Measurements from ENCODE around the gene CUBN. TPM values are rescaled to one million over a fixed set of nuclear protein-coding genes. Genes with fewer than 3 reads are reported as not detected.

The CUBN gene
- total RNA-seq, 4 donors from 2014 or later, result 13.4 to 31.0 (median 19.7) TPM

DNA sequence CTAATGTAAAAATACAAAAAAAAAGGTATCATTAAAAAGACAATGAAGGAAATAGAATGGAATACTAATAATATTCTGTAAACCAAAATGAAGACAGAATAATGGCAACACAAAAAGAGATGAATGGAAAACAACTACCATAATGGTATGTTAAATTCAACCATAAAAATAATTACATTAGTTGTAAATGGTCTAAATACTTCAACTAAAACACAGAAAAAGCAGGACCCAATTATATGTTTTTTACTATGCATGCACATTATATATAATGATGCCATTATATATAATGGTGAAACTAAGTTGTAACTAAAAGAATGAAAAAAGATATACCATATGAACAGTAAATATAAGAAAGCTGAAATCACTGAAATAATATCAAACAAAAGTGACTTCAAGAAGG, 76.5 kb downstream of the CUBN start:
- no peak for DNase-seq
- Histone ChIP-seq H3K4me3 (replicated peaks in 1 of 3) (no peak overlapping the region), H3K36me3 (no peaks in the 10 kb centered on the region), H3K27ac (no peak overlapping the region), H3K4me1 (no peaks in the 10 kb centered on the region), H3K9me3 (no peaks in the 10 kb centered on the region), H3K27me3 (no peaks in the 10 kb centered on the region)
- intact Hi-C loops (cut with DNase I), result no loop called here
- TF ChIP-seq, protein P1, sequence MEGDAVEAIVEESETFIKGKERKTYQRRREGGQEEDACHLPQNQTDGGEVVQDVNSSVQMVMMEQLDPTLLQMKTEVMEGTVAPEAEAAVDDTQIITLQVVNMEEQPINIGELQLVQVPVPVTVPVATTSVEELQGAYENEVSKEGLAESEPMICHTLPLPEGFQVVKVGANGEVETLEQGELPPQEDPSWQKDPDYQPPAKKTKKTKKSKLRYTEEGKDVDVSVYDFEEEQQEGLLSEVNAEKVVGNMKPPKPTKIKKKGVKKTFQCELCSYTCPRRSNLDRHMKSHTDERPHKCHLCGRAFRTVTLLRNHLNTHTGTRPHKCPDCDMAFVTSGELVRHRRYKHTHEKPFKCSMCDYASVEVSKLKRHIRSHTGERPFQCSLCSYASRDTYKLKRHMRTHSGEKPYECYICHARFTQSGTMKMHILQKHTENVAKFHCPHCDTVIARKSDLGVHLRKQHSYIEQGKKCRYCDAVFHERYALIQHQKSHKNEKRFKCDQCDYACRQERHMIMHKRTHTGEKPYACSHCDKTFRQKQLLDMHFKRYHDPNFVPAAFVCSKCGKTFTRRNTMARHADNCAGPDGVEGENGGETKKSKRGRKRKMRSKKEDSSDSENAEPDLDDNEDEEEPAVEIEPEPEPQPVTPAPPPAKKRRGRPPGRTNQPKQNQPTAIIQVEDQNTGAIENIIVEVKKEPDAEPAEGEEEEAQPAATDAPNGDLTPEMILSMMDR (IDR thresholded peaks at IDR 0.05), result no peak
- TF ChIP-seq POLR2A (IDR thresholded peaks at IDR 0.05), result no peak

DNA sequence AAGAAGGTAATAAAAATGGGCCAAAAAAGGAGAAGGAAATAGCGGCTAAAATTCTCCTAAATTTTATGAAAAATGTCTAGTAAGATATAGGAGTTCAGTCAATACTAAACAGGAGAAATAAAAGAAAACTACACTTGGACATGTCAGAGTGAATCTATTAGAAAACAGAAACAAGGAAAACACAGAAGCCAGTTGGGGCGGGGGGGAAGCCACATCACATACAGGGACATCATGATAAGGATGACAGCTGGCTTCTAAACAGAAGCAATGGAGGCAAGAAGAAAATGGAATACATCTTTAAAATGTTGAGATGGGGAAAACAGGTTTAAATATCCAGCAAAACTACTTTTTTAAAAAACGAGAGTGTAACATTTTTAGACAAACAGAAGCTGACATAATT, 77.8 kb downstream of the CUBN start:
- Histone ChIP-seq H3K27me3 (no peaks in the 10 kb centered on the region), H3K27ac (no peak overlapping the region), H3K36me3 (no peaks in the 10 kb centered on the region), H3K4me1 (no peaks in the 10 kb centered on the region), H3K9me3 (no peaks in the 10 kb centered on the region), H3K4me3 (replicated peaks in 1 of 3) (no peak overlapping the region)
- 92 to 95% methylated on average over 3 of the region's 3 CpGs for WGBS, 2 donors
- no peak for TF ChIP-seq POLR2A (IDR thresholded peaks at IDR 0.05)
- TF ChIP-seq, protein P1 (IDR thresholded peaks at IDR 0.05), result no peak
- no peak for DNase-seq
- intact Hi-C loops (cut with DNase I), result no loop called here

DNA sequence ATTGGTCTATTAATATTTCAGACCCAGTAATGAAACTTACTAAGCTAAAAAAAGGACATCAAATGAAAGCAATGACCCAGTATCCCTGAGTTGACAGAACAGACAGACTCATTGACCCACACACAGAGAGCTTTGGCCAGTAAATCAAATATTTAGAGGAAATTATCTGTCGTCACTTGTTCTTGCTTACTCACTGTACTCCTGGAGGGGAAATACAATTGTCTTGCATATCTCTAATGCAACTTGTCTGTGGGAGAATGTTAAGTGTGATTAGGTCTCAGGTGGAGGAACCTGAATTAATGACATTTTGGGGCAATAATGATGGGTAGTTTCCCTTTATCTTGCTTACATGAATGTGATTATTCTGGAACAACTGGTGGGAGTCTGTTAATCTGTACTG, 80.4 kb downstream of the CUBN start:
- WGBS, 2 donors, result 71 to 82% methylated on average over 1 of the region's 1 CpG
- H3K4me1 ChIP-seq, result no peaks in the 10 kb centered on the region
- TF ChIP-seq, protein P1 (IDR thresholded peaks at IDR 0.05), result no peak
- TF ChIP-seq POLR2A (IDR thresholded peaks at IDR 0.05), result no peak
- intact Hi-C loops (cut with DNase I), result no loop called here
- H3K27ac ChIP-seq, result no peak overlapping the region
- no peak overlapping the region for H3K4me3 ChIP-seq (replicated peaks in 1 of 3)
- DNase-seq, result no peak
- H3K27me3 ChIP-seq, result no peaks in the 10 kb centered on the region
- no peaks in the 10 kb centered on the region for H3K36me3 ChIP-seq
- H3K9me3 ChIP-seq, result no peaks in the 10 kb centered on the region

DNA sequence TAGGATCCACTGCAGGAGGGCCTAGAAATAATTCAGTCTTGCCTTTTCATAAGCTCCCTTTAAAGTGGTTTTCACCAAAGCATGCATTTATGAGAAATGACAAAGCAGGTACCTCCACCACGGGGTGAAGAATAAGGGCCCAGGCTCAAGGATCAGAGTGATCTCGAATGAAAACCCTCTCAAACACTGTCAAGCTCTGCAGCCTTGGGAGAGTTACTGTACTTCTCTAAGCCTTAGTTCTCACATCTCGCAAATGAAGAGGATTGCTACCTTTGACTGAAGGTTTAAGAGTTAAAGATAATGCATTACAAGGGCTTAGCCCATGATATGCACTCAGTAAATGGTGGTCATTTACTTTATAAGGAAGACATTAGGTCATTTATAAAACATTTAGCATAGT, 81.7 kb downstream of the CUBN start:
- Histone ChIP-seq H3K9me3 (no peaks in the 10 kb centered on the region), H3K27ac (no peak overlapping the region), H3K4me3 (replicated peaks in 1 of 3) (no peak overlapping the region), H3K27me3 (no peaks in the 10 kb centered on the region), H3K4me1 (no peaks in the 10 kb centered on the region), H3K36me3 (no peaks in the 10 kb centered on the region)
- intact Hi-C loops (cut with DNase I), result no loop called here
- WGBS, 2 donors, result 78 to 82% methylated on average over 3 of the region's 3 CpGs
- no peak for DNase-seq
- TF ChIP-seq POLR2A (IDR thresholded peaks at IDR 0.05), result no peak
- TF ChIP-seq, protein P1 (IDR thresholded peaks at IDR 0.05), result no peak

DNA sequence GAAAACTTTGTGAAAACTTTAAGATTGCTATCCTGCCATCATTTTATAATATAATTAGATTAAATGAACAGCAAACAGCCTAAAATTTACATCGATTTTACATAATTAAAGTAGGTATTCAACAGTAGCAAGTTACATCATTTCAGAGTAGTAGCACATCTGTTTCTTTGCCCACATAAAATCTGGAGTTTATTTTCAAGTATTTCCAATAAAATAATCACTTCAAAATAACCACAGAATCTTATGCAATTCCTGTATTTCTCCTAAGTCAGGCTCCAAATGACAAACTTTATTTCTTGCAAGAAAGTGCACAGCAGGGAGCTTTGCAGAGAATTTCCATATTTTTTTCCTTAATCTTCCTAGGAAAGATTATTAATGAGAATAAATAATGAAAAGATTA, 82.6 kb downstream of the CUBN start:
- Histone ChIP-seq H3K9me3 (no peaks in the 10 kb centered on the region), H3K36me3 (no peaks in the 10 kb centered on the region), H3K4me1 (no peaks in the 10 kb centered on the region), H3K4me3 (replicated peaks in 1 of 3) (no peak overlapping the region), H3K27me3 (no peaks in the 10 kb centered on the region), H3K27ac (no peak overlapping the region)
- WGBS, 2 donors, result 82 to 88% methylated on average over 1 of the region's 1 CpG
- DNase-seq, result no peak
- intact Hi-C loops (cut with DNase I), result no loop called here
- TF ChIP-seq, protein P1 (IDR thresholded peaks at IDR 0.05), result no peak
- TF ChIP-seq POLR2A (IDR thresholded peaks at IDR 0.05), result no peak
